GM10248 (cell line): ENCODE data around the gene RGSL1.

ENCODE experiments used
- CTCF ChIA-PET: fragments of 300-600 bp; sonication (Branson Sonifier 250); formaldehyde crosslinking; extraction: SDS; loops from one replicate; lab custom pipeline; 2021; ENCODE audit warnings: antibody characterized with exemption; lab: Yijun Ruan, JAX
- POLR2A ChIA-PET: fragments of 350-650 bp; sonication (Branson Sonifier 250); formaldehyde crosslinking; extraction: SDS; loops from one replicate; lab custom pipeline; 2020; ENCODE audit warnings: antibody characterized with exemption; lab: Yijun Ruan, JAX
- DNase-seq: peaks from one replicate; pipeline ENCODE4 v3.0.0; 2012; ENCODE audit errors: extremely low spot score
- CTCF ChIP-seq: IDR thresholded peaks from 2 replicates; pipeline ENCODE4 v1.5.1; 2012; ENCODE audit warnings: mild to moderate bottlenecking, low read depth; ENCODE audit errors: extremely low read depth, missing control alignments, control extremely low read depth

Gene RGSL1

GRCh38 chr1:182426442-182427430 lies 23.2 kb upstream of the RGSL1 start:
- CTCF ChIA-PET: interaction anchor here (0.6 to 2.8 kb wide), 12 partner anchors 8 to 556 kb away, joined by 3 to 14 read pairs (median 4); no protein-coding TSS in a partner anchor
- TF ChIP-seq CTCF: no peak
- DNase-seq: peak; percentile 62
- POLR2A ChIA-PET: interaction anchor here (1.1 to 1.5 kb wide), 2 partner anchors 35 to 37 kb away, joined by 3 to 10 read pairs; partner anchors contain the start of gene GLUL

GRCh38 chr1:182428043-182428442 lies 21.9 kb upstream of the RGSL1 start:
- ChIA-PET CTCF (interaction anchor here (0.8 to 1.7 kb wide), 10 partner anchors 9 to 354 kb away, joined by 3 to 8 read pairs (median 4); no protein-coding TSS in a partner anchor), POLR2A (interaction anchor here (1.0 kb wide), 1 partner anchor 38 kb away, joined by 3 read pairs; no protein-coding TSS in a partner anchor)
- no peak for DNase-seq
- no peak for TF ChIP-seq CTCF

- no peak for TF ChIP-seq CTCF
- ChIA-PET POLR2A (no interaction called here), CTCF (interaction anchor here (1.0 to 2.7 kb wide), 4 partner anchors 11 to 352 kb away, joined by 3 to 8 read pairs (median 4); no protein-coding TSS in a partner anchor)
- no peak for DNase-seq
These were observed 19.5 kb upstream of the RGSL1 start for GRCh38 chr1:182430263-182431068.

- no peak for DNase-seq
- ChIA-PET POLR2A (no interaction called here), CTCF (interaction anchor here (1.1 to 2.7 kb wide), 3 partner anchors 12 to 26 kb away, joined by 3 to 8 read pairs (median 3); no protein-coding TSS in a partner anchor)
- no peak for TF ChIP-seq CTCF
These were observed 18.7 kb upstream of the RGSL1 start for GRCh38 chr1:182431278-182431677.

GRCh38 chr1:182433580-182433979 lies 16.4 kb upstream of the RGSL1 start:
- no peak for DNase-seq
- TF ChIP-seq CTCF: no peak
- ChIA-PET CTCF (interaction anchor here (1.1 to 1.5 kb wide), 3 partner anchors 10 to 353 kb away, joined by 3 to 4 read pairs (median 4); no protein-coding TSS in a partner anchor), POLR2A (no interaction called here)

GRCh38 chr1:182438326-182438725 lies 11.6 kb upstream of the RGSL1 start:
- TF ChIP-seq CTCF: no peak
- ChIA-PET CTCF (interaction anchor here (1.2 to 2.3 kb wide), 4 partner anchors 9 to 348 kb away, joined by 3 to 8 read pairs (median 4); no protein-coding TSS in a partner anchor), POLR2A (no interaction called here)
- no peak for DNase-seq
